Activated CD8-positive, alpha-beta T cell treated with anti-CD3 and anti-CD28 coated beads for 36 hours (primary cell): ENCODE measurements around the gene MAPK1. TPM values are rescaled to one million over a fixed set of nuclear protein-coding genes. Genes with fewer than 3 reads are reported as not detected.
"Not testable (repeated sequence)": the region's sequence is repeated elsewhere in the genome, so short reads cannot be mapped to it uniquely, and the experiment has no call there.

Source experiments
- ATAC-seq: fragments of 200-7000 bp; cut with Tn5 transposase; one replicate; pipeline ENCODE4 v1.10.0; 2021; ENCODE audit warnings: mild to moderate bottlenecking, moderate library complexity
- CTCF ChIA-PET: fragments of 350-600 bp; sonication (Branson Sonifier 250); formaldehyde crosslinking; loops from one replicate; lab custom pipeline; 2021; ENCODE audit warnings: antibody characterized with exemption; lab: Charles Lee
- POLR2A ChIA-PET: fragments of 350-600 bp; sonication (Branson Sonifier 250); formaldehyde crosslinking; loops from one replicate; lab custom pipeline; 2021; ENCODE audit warnings: antibody characterized with exemption; lab: Charles Lee
- DNase-seq: peaks from one replicate; pipeline ENCODE4 v3.0.0-alpha.2; 2020
- H3K27ac Mint-ChIP-seq: one replicate; pipeline ENCODE4 v1.8.0; 2021; ENCODE audit warnings: mild to moderate bottlenecking, mixed read lengths
- H3K27me3 Mint-ChIP-seq: one replicate; pipeline ENCODE4 v1.8.0; 2021; ENCODE audit warnings: mixed read lengths
- H3K36me3 Mint-ChIP-seq: one replicate; pipeline ENCODE4 v1.8.0; 2021; ENCODE audit warnings: low read depth, mixed read lengths
- H3K4me1 Mint-ChIP-seq: one replicate; pipeline ENCODE4 v1.8.0; 2021; ENCODE audit warnings: low read depth, mixed read lengths
- H3K4me3 Mint-ChIP-seq: one replicate; pipeline ENCODE4 v1.8.0; 2021; ENCODE audit warnings: mild to moderate bottlenecking, moderate library complexity, mixed read lengths
- H3K9me3 Mint-ChIP-seq: one replicate; pipeline ENCODE4 v1.8.0; 2021; ENCODE audit warnings: mixed read lengths
- CTCF ChIP-seq: fragments of 200-600 bp; IDR thresholded peaks from one replicate; pipeline ENCODE4 v1.8.0; 2022; ENCODE audit warnings: antibody characterized with exemption, mild to moderate bottlenecking
- intact Hi-C: fragments of 100-400 bp; cut with micrococcal nuclease; formaldehyde crosslinking; loops from one replicate; pipeline ENCODE4 v1.10.0; 2022
- total RNA-seq, 2 experiments: library from RNA; stranded (reverse); gene quantifications; one replicate each; pipeline ENCODE4 v1.2.3, GENCODE V29; 2021

Gene MAPK1
- total RNA-seq, 2 experiments from 2014 or later: 87.1 to 93.4 TPM

GRCh38 chr22:21889251-21889990 lies 22.0 kb upstream of the MAPK1 start:
- CTCF ChIA-PET: interaction anchor here (0.7 to 1.5 kb wide), 2 partner anchors 48 to 163 kb away, joined by 3 read pairs; no protein-coding TSS in a partner anchor
- Mint-ChIP-seq H3K27ac (no peak overlapping the region), H3K36me3 (no peaks in the 10 kb centered on the region), H3K27me3 (no peaks in the 10 kb centered on the region), H3K9me3 (no peaks in the 10 kb centered on the region), H3K4me3 (no peak overlapping the region), H3K4me1 (no peaks in the 10 kb centered on the region)
- TF ChIP-seq CTCF: no peak
- intact Hi-C loops: no loop called here
- ATAC-seq: no peak
- POLR2A ChIA-PET: no interaction called here
- no peak for DNase-seq

GRCh38 chr22:21887841-21888240 lies 20.4 kb upstream of the MAPK1 start:
- no peak for TF ChIP-seq CTCF

GRCh38 chr22:21883930-21884329 lies 16.5 kb upstream of the MAPK1 start:
- POLR2A ChIA-PET, ATAC-seq, H3K9me3 Mint-ChIP-seq: not testable (repeated sequence)

More at GRCh38 chr22:21887841-21888240, 20.4 kb upstream of the MAPK1 start:
- DNase-seq (no peak), ATAC-seq (no peak)
- Mint-ChIP-seq H3K27me3 (no peaks in the 10 kb centered on the region), H3K27ac (no peak overlapping the region), H3K4me3 (no peak overlapping the region), H3K4me1 (no peaks in the 10 kb centered on the region), H3K9me3 (no peaks in the 10 kb centered on the region), H3K36me3 (no peaks in the 10 kb centered on the region)
- intact Hi-C loops: no loop called here
- CTCF ChIA-PET: interaction anchor here (1.2 kb wide), 1 partner anchor 49 kb away, joined by 3 read pairs; no protein-coding TSS in a partner anchor
- POLR2A ChIA-PET: interaction anchor here (1.1 kb wide), 1 partner anchor 21 kb away, joined by 3 read pairs; no protein-coding TSS in a partner anchor

GRCh38 chr22:21882754-21883333 lies 15.4 kb upstream of the MAPK1 start:
- H3K4me3 Mint-ChIP-seq, H3K36me3 Mint-ChIP-seq, H3K4me1 Mint-ChIP-seq, DNase-seq, ATAC-seq, CTCF ChIA-PET, H3K9me3 Mint-ChIP-seq, intact Hi-C loops, H3K27me3 Mint-ChIP-seq, POLR2A ChIA-PET, H3K27ac Mint-ChIP-seq: not testable (repeated sequence)

More at GRCh38 chr22:21883930-21884329, 16.5 kb upstream of the MAPK1 start:
- CTCF ChIA-PET, H3K27me3 Mint-ChIP-seq, H3K27ac Mint-ChIP-seq, H3K4me3 Mint-ChIP-seq, H3K4me1 Mint-ChIP-seq, intact Hi-C loops, H3K36me3 Mint-ChIP-seq, DNase-seq: not testable (repeated sequence)

- Mint-ChIP-seq H3K9me3 (no peaks in the 10 kb centered on the region), H3K27ac (no peak overlapping the region), H3K4me1 (peaks cover 2% of the 10 kb centered on the region), H3K36me3 (no peaks in the 10 kb centered on the region), H3K27me3 (no peaks in the 10 kb centered on the region), H3K4me3 (no peak overlapping the region)
- intact Hi-C loops: no loop called here
- ATAC-seq (no peak), DNase-seq (no peak)
- TF ChIP-seq CTCF: no peak
- POLR2A ChIA-PET: interaction anchor here (1.2 kb wide), 1 partner anchor 18 kb away, joined by 3 read pairs; no protein-coding TSS in a partner anchor
- CTCF ChIA-PET: no interaction called here
Observed at GRCh38 chr22:21881841-21882753, 14.7 kb upstream of the MAPK1 start.
